Activated CD8-positive, alpha-beta memory T cell treated with anti-CD3 and anti-CD28 coated beads, Interleukin-2, amount 10 ng/mL, durations not matched to agents 7 days and 5 days (primary cell): Measurements from ENCODE around the gene SERPINB8. TPM values are rescaled to one million over a fixed set of nuclear protein-coding genes. Genes with fewer than 3 reads are reported as not detected.

Source experiments
- ATAC-seq: fragments of 150-1000 bp; cut with Tn5 transposase; one replicate; pipeline ENCODE4 v1.10.0; 2021; ENCODE audit warnings: moderate library complexity
- CTCF ChIA-PET: fragments of 350-600 bp; sonication (Branson Sonifier 250); formaldehyde crosslinking; loops from one replicate; lab custom pipeline; 2021; ENCODE audit warnings: antibody characterized with exemption; lab: Charles Lee
- DNase-seq: peaks from one replicate; pipeline ENCODE4 v3.0.0-alpha.2; 2020
- H3K27ac Mint-ChIP-seq: one replicate; pipeline ENCODE4 v1.8.0; 2021; ENCODE audit warnings: mild to moderate bottlenecking, mixed read lengths
- H3K27me3 Mint-ChIP-seq: one replicate; pipeline ENCODE4 v1.8.0; 2021; ENCODE audit warnings: mixed read lengths
- H3K36me3 Mint-ChIP-seq: one replicate; pipeline ENCODE4 v1.8.0; 2021; ENCODE audit warnings: mild to moderate bottlenecking, mixed read lengths
- H3K4me1 Mint-ChIP-seq: one replicate; pipeline ENCODE4 v1.8.0; 2021; ENCODE audit warnings: mixed read lengths
- H3K4me3 Mint-ChIP-seq: one replicate; pipeline ENCODE4 v1.8.0; 2021; ENCODE audit warnings: mild to moderate bottlenecking, moderate library complexity, mixed read lengths
- H3K9me3 Mint-ChIP-seq: one replicate; pipeline ENCODE4 v1.8.0; 2022; ENCODE audit warnings: low read depth, mixed read lengths
- total RNA-seq, 2 experiments: library from RNA; stranded (reverse); gene quantifications; one replicate each; pipeline ENCODE4 v1.2.3, GENCODE V29; 2021

Gene SERPINB8
- total RNA-seq, 2 experiments from 2014 or later = 2.9 to 7.2 TPM

DNA sequence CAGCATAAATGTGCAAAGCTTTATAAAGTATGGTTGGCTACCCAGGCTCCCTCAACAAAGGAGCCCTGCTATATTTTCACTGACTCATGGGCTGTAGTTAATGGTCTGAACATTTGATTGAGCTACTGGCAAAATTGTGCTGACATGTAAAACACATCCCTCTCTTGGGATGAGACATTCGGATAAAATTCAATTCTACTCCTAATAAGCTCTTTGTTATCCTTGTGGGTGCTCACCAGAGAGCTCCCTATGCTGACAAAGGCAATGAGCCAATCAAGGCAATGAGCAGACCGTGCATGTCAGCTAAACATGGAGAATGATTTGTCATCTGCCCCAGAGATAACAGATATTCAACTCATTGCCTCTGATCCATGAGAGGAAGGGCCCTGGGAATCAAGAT, 27.7 kb downstream of the SERPINB8 start:
- ATAC-seq (no peak), DNase-seq (no peak)
- peaks cover 5% of the 10 kb centered on the region for H3K9me3 Mint-ChIP-seq
- CTCF ChIA-PET = no interaction called here
- peaks cover 8% of the 10 kb centered on the region for H3K27me3 Mint-ChIP-seq
- H3K36me3 Mint-ChIP-seq = peaks cover 2% of the 10 kb centered on the region
- no peak overlapping the region for H3K4me3 Mint-ChIP-seq
- H3K27ac Mint-ChIP-seq = no peak overlapping the region
- H3K4me1 Mint-ChIP-seq = no peaks in the 10 kb centered on the region

DNA sequence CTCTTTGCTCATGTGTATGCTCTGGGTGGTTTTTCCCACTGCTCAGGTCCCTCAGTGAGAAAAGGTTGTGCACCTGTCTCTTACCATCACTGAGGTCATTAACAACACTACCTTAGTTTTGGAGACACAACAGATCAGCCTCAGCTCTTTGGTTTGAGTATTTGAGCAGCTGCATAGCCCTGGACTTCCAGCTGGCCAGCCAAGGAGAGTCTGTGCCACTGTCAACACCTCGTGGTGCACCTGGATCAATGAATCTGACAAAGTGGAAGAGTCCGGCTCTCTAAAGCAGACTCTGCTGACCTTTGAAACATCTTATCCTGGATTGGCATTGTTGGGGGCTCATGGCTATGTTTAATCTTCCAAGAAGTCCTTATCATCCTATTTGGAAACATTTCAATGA, 30.0 kb downstream of the SERPINB8 start:
- no peak for DNase-seq
- no peak overlapping the region for H3K4me3 Mint-ChIP-seq
- no peaks in the 10 kb centered on the region for H3K36me3 Mint-ChIP-seq
- peaks cover 13% of the 10 kb centered on the region for H3K27me3 Mint-ChIP-seq
- ATAC-seq = no peak
- no peaks in the 10 kb centered on the region for H3K4me1 Mint-ChIP-seq
- CTCF ChIA-PET = no interaction called here
- no peak overlapping the region for H3K27ac Mint-ChIP-seq
- peaks cover 5% of the 10 kb centered on the region for H3K9me3 Mint-ChIP-seq

DNA sequence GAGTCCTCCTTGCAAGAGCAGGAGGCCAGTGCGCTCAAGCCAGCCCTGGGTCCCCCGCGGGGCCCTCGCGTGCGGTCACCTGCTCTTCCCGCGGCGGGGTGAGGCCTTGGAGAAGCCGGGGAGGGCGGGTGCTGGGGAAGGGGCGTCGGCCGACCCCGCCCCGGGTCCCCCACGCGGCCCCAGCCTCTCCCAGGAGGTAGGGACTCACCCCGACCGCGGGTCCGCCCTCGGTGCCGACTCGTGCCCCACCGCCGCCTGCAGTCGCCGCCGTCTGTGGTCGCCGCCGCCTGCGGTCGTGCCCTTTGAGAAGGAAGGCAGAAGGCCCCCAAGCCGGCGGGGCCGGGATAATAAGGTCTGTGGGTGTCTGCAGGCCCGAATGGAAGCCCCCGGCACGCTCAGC, 32.7 kb downstream of the SERPINB8 start:
- DNase-seq (no peak), ATAC-seq (no peak)
- CTCF ChIA-PET = no interaction called here
- Mint-ChIP-seq H3K9me3 (no peaks in the 10 kb centered on the region), H3K27me3 (peaks cover 13% of the 10 kb centered on the region), H3K4me3 (no peak overlapping the region), H3K27ac (no peak overlapping the region), H3K36me3 (no peaks in the 10 kb centered on the region), H3K4me1 (no peaks in the 10 kb centered on the region)

DNA sequence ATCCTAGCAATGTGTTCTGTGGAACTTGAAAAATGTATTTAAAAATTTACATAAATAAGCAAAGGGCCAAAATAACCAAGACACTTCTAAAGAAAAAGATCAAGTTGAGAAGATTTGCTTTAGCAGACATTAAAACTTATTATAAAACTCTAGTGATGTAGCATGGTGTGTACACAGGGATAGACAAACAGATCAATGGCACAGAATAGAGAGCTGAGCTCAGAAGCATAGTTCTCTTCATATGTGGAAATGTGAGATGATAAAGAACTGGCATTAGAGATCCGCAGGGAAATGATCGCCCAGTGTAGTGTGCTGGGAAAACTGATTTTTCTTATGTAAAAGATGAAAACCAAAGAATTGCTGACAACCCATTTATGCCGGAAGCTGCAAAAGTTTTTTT, 39.4 kb downstream of the SERPINB8 start:
- Mint-ChIP-seq H3K4me3 (no peak overlapping the region), H3K27me3 (peaks cover 6% of the 10 kb centered on the region), H3K4me1 (no peaks in the 10 kb centered on the region), H3K27ac (no peak overlapping the region), H3K36me3 (no peaks in the 10 kb centered on the region), H3K9me3 (no peaks in the 10 kb centered on the region)
- CTCF ChIA-PET = interaction anchor here (1.6 kb wide), 1 partner anchor 15 kb away, joined by 7 read pairs; no protein-coding TSS in a partner anchor
- DNase-seq (no peak), ATAC-seq (no peak)

DNA sequence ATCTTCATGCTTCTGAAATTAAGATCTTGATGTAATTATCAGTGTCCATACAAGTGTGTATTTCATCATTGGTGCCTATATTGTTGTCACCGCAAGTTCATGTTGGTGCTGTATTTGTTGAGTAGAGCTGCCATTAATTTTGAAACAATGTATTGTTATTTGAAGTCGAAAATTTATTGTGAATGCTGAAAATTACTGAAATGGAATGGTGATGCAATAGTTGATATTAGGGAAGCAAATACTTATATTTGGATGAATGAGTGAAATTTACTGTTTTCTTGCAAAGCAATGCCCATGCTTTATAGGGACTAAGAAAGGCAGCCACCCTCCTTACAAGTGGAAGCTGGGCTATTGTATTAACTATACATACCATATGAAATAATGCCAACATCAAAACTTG, 41.6 kb downstream of the SERPINB8 start:
- Mint-ChIP-seq H3K4me3 (no peak overlapping the region), H3K27ac (no peak overlapping the region)
- CTCF ChIA-PET = no interaction called here

DNA sequence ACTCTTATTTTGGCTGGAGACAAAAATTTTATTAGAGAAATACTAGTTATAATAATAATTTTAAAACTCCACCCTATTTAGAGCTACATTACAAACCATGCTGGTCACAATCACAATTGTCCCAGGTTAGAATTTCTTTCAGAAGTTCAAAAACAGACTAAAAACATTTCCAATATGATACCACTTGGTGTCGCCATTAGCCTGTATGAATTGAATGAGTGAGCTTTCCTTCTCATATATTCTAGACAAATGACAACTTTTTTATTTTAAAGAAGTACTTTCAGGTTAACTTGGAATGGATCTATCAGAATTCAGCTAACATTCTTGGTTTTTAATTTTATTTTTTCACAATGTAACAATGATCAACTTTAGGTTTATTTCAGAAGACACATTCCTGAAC, 48.0 kb downstream of the SERPINB8 start:
- CTCF ChIA-PET = interaction anchor here (1.5 kb wide), 1 partner anchor 23 kb away, joined by 3 read pairs; no protein-coding TSS in a partner anchor
- Mint-ChIP-seq H3K4me1 (no peaks in the 10 kb centered on the region), H3K9me3 (no peaks in the 10 kb centered on the region), H3K27me3 (peaks cover 9% of the 10 kb centered on the region), H3K36me3 (no peaks in the 10 kb centered on the region), H3K4me3 (no peak overlapping the region), H3K27ac (no peak overlapping the region)
- ATAC-seq = no peak
- DNase-seq = no peak

More for the DNA sequence above, 41.6 kb downstream of the SERPINB8 start:
- H3K27me3 Mint-ChIP-seq = peaks cover 12% of the 10 kb centered on the region
- ATAC-seq = no peak
- no peaks in the 10 kb centered on the region for H3K4me1 Mint-ChIP-seq
- H3K36me3 Mint-ChIP-seq = no peaks in the 10 kb centered on the region
- no peak for DNase-seq
- no peaks in the 10 kb centered on the region for H3K9me3 Mint-ChIP-seq

DNA sequence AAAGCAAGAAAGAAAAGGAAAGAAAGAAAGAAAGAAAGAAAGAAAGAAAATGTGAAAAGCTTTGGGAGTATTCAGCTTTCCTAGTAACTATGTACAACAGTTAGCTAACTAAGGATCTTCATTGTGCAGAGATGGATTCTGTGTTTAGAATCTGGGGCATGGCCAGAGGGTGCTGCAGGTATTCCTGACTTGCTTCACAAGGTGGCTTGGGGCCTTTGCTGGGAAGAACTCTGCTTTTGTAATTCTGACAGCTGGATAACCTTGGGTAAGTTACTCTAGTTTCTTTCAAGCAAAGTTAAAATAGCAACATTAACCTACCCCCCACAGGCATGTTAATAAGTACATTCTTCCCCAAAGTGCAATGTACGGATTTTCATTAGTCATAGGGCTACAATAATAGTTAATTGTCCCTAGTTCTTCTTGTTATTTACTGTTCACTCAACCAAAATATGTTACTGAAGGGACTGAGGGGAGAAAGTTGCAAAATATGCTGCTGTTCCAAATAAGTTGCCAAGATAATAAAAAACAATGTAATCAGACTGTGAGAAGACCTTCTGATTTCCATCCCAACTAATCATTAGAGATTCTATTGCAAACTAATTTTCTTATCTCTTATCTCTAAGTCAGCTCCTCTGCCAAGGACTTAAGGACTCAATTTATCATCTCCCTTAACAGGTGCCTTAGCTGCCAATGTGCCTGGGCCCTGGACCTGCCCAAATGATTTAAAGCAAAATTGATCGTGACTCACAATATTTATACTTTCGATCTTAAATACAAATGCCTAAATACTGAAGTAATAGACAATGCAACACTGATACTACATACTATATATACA, 50.3 kb downstream of the SERPINB8 start:
- ATAC-seq (no peak), DNase-seq (no peak)
- CTCF ChIA-PET = interaction anchor here (1.2 kb wide), 1 partner anchor 16 kb away, joined by 3 read pairs; no protein-coding TSS in a partner anchor
- Mint-ChIP-seq H3K36me3 (no peaks in the 10 kb centered on the region), H3K4me3 (no peak overlapping the region), H3K27ac (no peak overlapping the region), H3K9me3 (no peaks in the 10 kb centered on the region), H3K27me3 (peaks cover 6% of the 10 kb centered on the region), H3K4me1 (no peaks in the 10 kb centered on the region)

DNA sequence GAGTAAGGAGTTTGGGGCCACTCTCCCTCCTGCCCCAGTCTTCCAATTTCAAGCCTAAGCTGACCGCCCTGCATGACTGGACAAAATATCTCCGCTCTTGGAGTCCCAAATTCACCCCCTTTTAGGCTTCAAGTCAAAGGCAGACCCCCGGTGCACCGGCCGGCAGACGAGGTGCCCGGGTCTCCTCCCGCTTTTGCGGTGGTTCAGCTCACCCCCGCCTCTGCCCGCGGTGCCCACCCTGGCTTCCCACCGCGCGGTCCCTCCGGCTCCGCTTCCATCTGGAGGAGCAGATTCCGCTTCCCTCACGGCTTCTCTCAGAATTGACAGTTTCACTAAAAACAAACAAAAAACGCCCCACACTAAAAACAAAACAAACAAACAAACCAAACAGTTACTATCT, 56.5 kb downstream of the SERPINB8 start:
- no peak overlapping the region for H3K4me3 Mint-ChIP-seq
- no peaks in the 10 kb centered on the region for H3K36me3 Mint-ChIP-seq
- DNase-seq (no peak), ATAC-seq (no peak)
- H3K4me1 Mint-ChIP-seq = no peaks in the 10 kb centered on the region
- peaks cover 8% of the 10 kb centered on the region for H3K27me3 Mint-ChIP-seq
- H3K9me3 Mint-ChIP-seq = no peaks in the 10 kb centered on the region
- CTCF ChIA-PET = no interaction called here
- no peak overlapping the region for H3K27ac Mint-ChIP-seq

DNA sequence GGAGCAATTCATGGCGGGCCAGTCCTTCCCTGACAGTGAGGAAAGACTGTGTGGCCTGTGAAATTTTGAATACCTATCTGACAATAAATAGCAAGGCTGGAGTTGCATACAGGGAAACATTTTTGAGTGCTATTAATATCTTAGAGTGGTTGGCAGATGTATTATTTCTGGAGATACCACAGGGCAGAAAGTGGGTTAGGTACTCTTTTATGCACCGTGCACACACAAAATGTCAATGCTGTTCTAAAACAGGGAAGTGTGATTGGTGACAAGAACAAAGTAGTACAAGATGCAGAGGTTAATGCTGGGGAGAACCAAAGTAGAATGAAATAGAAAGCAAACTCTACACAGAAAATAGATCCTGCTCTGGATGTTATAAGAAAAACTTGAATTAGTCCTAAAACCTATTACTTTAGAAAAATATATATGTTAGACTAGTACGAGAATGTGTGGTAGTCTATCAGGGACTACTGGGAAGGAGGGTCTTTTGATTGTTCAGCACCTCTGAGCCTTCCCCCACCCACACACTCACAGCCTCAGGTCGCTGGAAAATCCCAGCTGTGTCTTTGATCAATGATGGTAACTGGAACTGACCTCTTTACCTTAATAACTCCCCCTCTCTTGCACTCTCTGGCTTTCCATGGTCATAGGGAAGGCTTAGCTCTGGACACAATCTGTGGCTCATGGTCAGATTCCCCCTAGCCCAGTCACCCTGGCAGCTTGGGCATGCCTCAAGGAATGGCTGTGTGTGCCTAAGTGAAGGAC, 58.2 kb downstream of the SERPINB8 start:
- H3K4me3 Mint-ChIP-seq = no peak overlapping the region
- H3K9me3 Mint-ChIP-seq = no peaks in the 10 kb centered on the region
- CTCF ChIA-PET = no interaction called here
- ATAC-seq (no peak), DNase-seq (no peak)
- H3K27ac Mint-ChIP-seq = no peak overlapping the region
- H3K4me1 Mint-ChIP-seq = no peaks in the 10 kb centered on the region
- H3K36me3 Mint-ChIP-seq = no peaks in the 10 kb centered on the region
- H3K27me3 Mint-ChIP-seq = peaks cover 8% of the 10 kb centered on the region

DNA sequence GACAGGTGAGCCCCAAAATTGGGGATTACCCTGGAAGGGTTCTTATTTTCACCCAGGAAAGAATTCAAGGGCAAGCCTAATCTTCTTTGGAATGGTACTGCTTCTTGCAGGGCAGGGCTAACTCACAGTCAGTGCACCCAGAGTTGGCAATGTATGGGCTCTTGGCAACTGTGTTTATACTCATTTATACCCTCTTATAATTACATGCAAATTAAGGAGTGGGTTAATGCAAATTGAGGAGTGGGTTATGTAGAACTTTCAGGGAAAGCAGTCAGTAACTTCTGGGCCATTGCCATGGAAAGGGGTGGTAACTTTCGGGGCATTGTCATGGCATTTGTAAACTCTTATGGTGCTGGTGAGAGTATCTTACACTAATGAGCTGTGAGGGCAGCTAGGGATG, 59.2 kb downstream of the SERPINB8 start:
- ATAC-seq (no peak), DNase-seq (no peak)
- H3K9me3 Mint-ChIP-seq = no peaks in the 10 kb centered on the region
- peaks cover 8% of the 10 kb centered on the region for H3K27me3 Mint-ChIP-seq
- H3K27ac Mint-ChIP-seq = no peak overlapping the region
- no peaks in the 10 kb centered on the region for H3K36me3 Mint-ChIP-seq
- CTCF ChIA-PET = no interaction called here
- H3K4me1 Mint-ChIP-seq = no peaks in the 10 kb centered on the region
- no peak overlapping the region for H3K4me3 Mint-ChIP-seq

DNA sequence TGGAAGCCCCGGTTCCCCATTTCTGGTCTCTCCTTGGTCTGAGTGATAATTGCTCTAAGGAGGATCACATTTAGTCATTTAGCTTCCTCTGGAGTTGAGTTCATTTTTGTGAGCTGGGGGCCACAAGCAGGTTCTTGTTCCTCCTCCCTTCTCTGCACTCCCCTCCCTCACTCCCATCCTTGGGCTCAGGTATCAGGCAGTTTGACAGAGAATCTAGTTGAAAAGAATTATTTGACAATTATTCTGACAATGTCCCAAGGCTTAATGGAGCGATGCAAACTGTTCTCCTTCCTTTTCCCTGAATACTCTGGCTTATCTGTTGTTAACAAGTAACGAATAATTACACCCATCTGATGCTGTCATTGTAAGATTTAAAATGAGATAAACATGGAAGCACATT, 61.5 kb downstream of the SERPINB8 start:
- no peak overlapping the region for H3K27ac Mint-ChIP-seq
- DNase-seq = no peak
- peaks cover 8% of the 10 kb centered on the region for H3K27me3 Mint-ChIP-seq
- H3K4me1 Mint-ChIP-seq = no peaks in the 10 kb centered on the region
- no peak for ATAC-seq
- H3K36me3 Mint-ChIP-seq = no peaks in the 10 kb centered on the region
- CTCF ChIA-PET = no interaction called here
- H3K9me3 Mint-ChIP-seq = no peaks in the 10 kb centered on the region
- H3K4me3 Mint-ChIP-seq = no peak overlapping the region

DNA sequence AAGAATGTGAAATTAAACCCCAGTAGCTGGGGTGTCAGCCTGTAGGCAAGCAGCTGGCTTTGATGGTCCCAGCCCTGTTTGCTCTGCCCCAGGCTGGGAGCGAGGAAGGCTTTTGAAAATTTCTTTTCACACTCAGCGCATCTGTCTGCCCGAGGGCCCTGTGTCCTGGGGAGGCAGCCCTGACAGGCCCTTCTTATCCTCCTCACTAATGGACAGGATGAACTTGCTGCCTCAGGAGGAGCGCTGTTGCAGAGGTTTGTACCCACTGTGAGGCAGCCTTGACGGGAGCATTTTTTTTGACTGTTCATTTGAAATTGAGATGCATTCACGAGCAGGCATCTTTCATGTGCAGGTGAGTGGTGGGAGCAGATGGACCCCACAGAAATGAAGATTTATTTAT, 62.4 kb downstream of the SERPINB8 start:
- Mint-ChIP-seq H3K4me3 (no peak overlapping the region), H3K27ac (no peak overlapping the region), H3K4me1 (no peaks in the 10 kb centered on the region), H3K27me3 (peaks cover 8% of the 10 kb centered on the region), H3K36me3 (no peaks in the 10 kb centered on the region), H3K9me3 (no peaks in the 10 kb centered on the region)
- no peak for ATAC-seq
- DNase-seq = no peak
- CTCF ChIA-PET = no interaction called here

DNA sequence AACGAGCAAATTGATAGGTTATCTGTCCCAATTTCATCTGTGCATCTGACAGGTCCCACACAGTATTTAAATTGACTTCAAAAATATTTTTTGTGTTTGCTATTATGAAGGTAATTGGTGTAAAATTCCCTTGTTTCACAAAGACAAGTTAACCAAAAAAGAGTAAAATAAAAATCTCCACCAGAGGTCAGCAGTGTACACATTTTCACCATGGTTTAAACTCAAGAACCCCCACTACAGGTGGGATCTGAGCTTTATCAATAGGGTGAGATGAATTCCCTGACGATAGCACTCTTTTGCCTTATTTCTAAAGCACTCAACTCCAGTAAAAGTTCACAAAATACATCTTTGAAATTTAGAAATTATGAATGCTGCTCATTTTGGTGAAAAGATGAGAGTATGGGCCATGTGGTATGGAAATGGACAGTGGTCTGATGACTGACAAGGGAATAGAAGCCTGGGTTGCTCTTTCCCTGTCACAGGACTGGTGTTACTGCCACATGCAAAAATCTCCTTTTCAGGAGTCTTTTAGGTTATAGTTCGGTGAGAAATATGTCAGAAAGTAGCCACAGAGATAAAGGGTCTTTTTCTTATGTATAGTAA, 68.0 kb downstream of the SERPINB8 start:
- no peak for DNase-seq
- Mint-ChIP-seq H3K27ac (no peak overlapping the region), H3K27me3 (peaks cover 4% of the 10 kb centered on the region), H3K9me3 (no peaks in the 10 kb centered on the region), H3K4me3 (no peak overlapping the region), H3K36me3 (no peaks in the 10 kb centered on the region), H3K4me1 (no peaks in the 10 kb centered on the region)
- ATAC-seq = no peak
- CTCF ChIA-PET = no interaction called here
